ENCODE data around the gene HIGD1C. TPM values are rescaled to one million over a fixed set of nuclear protein-coding genes. Genes with fewer than 3 reads are reported as not detected.
"Not testable (repeated sequence)": the region's sequence is repeated elsewhere in the genome, so short reads cannot be mapped to it uniquely, and the experiment has no call there.

Gene HIGD1C
- total RNA-seq, 1 donor from 2014 or later, result not detected

GRCh38 chr12:51012570-51013236 lies 60.4 kb downstream of the HIGD1C start:
- Histone ChIP-seq H3K27ac (replicated peaks) (no peak overlapping the region), H3K9me3 (replicated peaks) (no peaks in the 10 kb centered on the region), H3K36me3 (peaks cover 7% of the 10 kb centered on the region), H3K4me1 (peaks cover 31% of the 10 kb centered on the region), H3K27me3 (ENCODE audit: low read depth) (no peaks in the 10 kb centered on the region), H3K4me3 (no peak overlapping the region)
- intact Hi-C loops (cut with micrococcal nuclease), result no loop called here
- DNase-seq, result no peak
- TF ChIP-seq CTCF (IDR thresholded peaks at IDR 0.05; ENCODE audit: borderline replicate concordance), result no peak

GRCh38 chr12:51013441-51013840 lies 61.1 kb downstream of the HIGD1C start:
- Histone ChIP-seq H3K36me3 (peaks cover under 1% of the 10 kb centered on the region), H3K27ac (replicated peaks) (no peak overlapping the region), H3K4me3 (no peak overlapping the region), H3K9me3 (replicated peaks) (no peaks in the 10 kb centered on the region), H3K27me3 (ENCODE audit: low read depth) (no peaks in the 10 kb centered on the region), H3K4me1 (peaks cover 31% of the 10 kb centered on the region)
- DNase-seq, result no peak
- no peak for TF ChIP-seq CTCF (IDR thresholded peaks at IDR 0.05; ENCODE audit: borderline replicate concordance)
- intact Hi-C loops (cut with micrococcal nuclease), result no loop called here

GRCh38 chr12:51014467-51014866 lies 62.1 kb downstream of the HIGD1C start:
- H3K9me3 ChIP-seq (replicated peaks); DNase-seq; H3K27ac ChIP-seq (replicated peaks); H3K36me3 ChIP-seq; H3K27me3 ChIP-seq (ENCODE audit: low read depth); H3K4me3 ChIP-seq; intact Hi-C loops (cut with micrococcal nuclease): not testable (repeated sequence)
- H3K4me1 ChIP-seq, result peaks cover 28% of the 10 kb centered on the region

GRCh38 chr12:51017452-51017851 lies 65.1 kb downstream of the HIGD1C start:
- Histone ChIP-seq H3K9me3 (replicated peaks) (no peaks in the 10 kb centered on the region), H3K36me3 (no peaks in the 10 kb centered on the region), H3K4me1 (peaks cover 28% of the 10 kb centered on the region), H3K27me3 (ENCODE audit: low read depth) (no peaks in the 10 kb centered on the region), H3K27ac (replicated peaks) (no peak overlapping the region), H3K4me3 (no peak overlapping the region)
- DNase-seq, result no peak
- TF ChIP-seq CTCF (IDR thresholded peaks at IDR 0.05; ENCODE audit: borderline replicate concordance), result no peak
- intact Hi-C loops (cut with micrococcal nuclease), result no loop called here

GRCh38 chr12:51018956-51019355 lies 66.6 kb downstream of the HIGD1C start:
- no peaks in the 10 kb centered on the region for H3K36me3 ChIP-seq
- H3K4me1 ChIP-seq, result peaks cover 19% of the 10 kb centered on the region
- no peaks in the 10 kb centered on the region for H3K9me3 ChIP-seq (replicated peaks)
- H3K27ac ChIP-seq (replicated peaks), result no peak overlapping the region
- H3K4me3 ChIP-seq, result no peak overlapping the region
- no peak for DNase-seq
- no peaks in the 10 kb centered on the region for H3K27me3 ChIP-seq (ENCODE audit: low read depth)
- no peak for TF ChIP-seq CTCF (IDR thresholded peaks at IDR 0.05; ENCODE audit: borderline replicate concordance)
- intact Hi-C loops (cut with micrococcal nuclease), result no loop called here

GRCh38 chr12:51019927-51020326 lies 67.6 kb downstream of the HIGD1C start:
- H3K9me3 ChIP-seq (replicated peaks), result no peaks in the 10 kb centered on the region
- TF ChIP-seq CTCF (IDR thresholded peaks at IDR 0.05; ENCODE audit: borderline replicate concordance), result no peak
- no peak overlapping the region for H3K4me3 ChIP-seq
- DNase-seq, result no peak
- no peaks in the 10 kb centered on the region for H3K36me3 ChIP-seq
- peaks cover 29% of the 10 kb centered on the region for H3K4me1 ChIP-seq
- intact Hi-C loops (cut with micrococcal nuclease), result no loop called here
- no peak overlapping the region for H3K27ac ChIP-seq (replicated peaks)
- H3K27me3 ChIP-seq (ENCODE audit: low read depth), result no peaks in the 10 kb centered on the region

Other genes starting within 250 kb of the HIGD1C start
- 28.3 TPM for gene ATF1, start 188.4 kb upstream of the HIGD1C start, total RNA-seq
- gene TMPRSS12, start 109.6 kb upstream of the HIGD1C start, total RNA-seq, result not detected
- 25.1 TPM for gene SLC11A2, start 73.8 kb downstream of the HIGD1C start, total RNA-seq
- gene LETMD1, start 95.8 kb downstream of the HIGD1C start, total RNA-seq, result 20.6 TPM
- gene CSRNP2, start 131.1 kb downstream of the HIGD1C start, total RNA-seq, result 21.8 TPM
- gene TFCP2, start 220.6 kb downstream of the HIGD1C start, total RNA-seq, result 22.8 TPM